OCI-LY1 (cell line): ENCODE measurements around the gene DLX4.

Source experiments
- CTCF ChIP-seq: fragments of 200-600 bp; sonication (generic), shearing (Covaris generic); IDR thresholded peaks from 2 replicates; pipeline ENCODE4 v1.5.1; 2017; ENCODE audit warnings: mild to moderate bottlenecking, antibody characterized with exemption, low read length, moderate library complexity, mixed read lengths
- EZH2 ChIP-seq: fragments of 200-600 bp; sonication (generic), shearing (Covaris generic); IDR thresholded peaks from 2 replicates; pipeline ENCODE4 v1.8.0; 2017; ENCODE audit warnings: borderline replicate concordance, mixed run types, mild to moderate bottlenecking, antibody characterized with exemption, low read length, moderate library complexity, mixed read lengths

GRCh38 chr17:49928126-49928800, 40.7 kb upstream of the DLX4 start:
- TF ChIP-seq CTCF, result no peak
- TF ChIP-seq EZH2, result no peak
